GM18520 (cell line): ENCODE results near the gene PHKA2.

Experiments used
- ATAC-seq: cut with Tn5 transposase; IDR thresholded peaks from one replicate; pipeline ENCODE4 v1.9.1; 2021; ENCODE audit not compliant: unreplicated experiment

PHKA2 gene

DNA sequence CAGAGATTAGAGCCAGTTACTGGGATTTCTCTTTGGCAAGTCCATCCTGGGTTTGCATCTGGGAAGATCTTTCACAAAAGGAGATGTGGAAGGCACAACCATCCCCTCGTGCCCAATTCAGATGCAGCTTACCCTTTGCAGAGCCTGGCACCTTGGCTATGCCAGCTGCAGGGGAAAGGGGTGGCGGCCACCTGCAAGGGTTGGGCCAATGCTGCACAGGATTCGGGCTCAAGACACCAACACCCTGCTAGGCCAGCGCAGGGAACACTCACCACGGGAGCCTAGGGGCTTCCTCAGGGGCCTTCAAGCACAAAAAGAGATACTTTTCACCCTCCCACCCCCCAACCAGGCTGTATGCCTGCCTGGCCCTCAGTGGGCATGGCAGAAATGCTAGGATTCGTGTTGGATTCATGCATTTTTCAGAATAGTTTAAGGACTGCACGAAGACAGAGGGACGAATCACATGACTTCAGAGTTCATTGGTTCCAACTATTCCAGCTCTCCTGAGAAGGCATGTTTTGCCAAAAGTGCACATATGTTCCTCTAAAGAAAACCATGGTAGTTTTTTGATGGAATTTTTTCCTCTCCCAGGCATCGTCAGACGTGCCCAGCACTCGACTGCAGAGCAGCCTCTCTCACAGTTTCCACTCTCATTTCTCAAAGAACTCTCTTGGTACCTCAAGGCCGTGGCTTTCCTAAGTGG lies 94.4 kb downstream of the PHKA2 start:
- ATAC-seq: no peak

DNA sequence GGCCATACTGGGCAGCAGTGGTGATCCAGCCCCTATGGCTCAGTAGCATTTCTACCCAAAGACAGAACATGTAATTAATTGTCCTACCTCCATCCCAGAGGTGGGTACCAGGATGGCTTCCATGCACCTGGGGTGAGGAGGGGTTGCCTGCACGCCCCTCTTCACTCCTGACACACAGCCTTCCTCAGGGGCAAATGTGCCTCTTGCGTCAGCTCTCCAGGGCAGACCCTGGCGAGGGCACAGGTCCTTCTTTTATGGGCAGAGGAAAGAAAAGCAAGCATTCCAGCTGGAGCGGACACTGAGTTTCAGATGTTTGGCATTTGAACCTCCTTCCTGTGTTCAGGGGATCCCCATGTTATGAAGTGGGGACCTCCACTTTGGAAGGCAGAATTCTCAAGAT lies 95.6 kb downstream of the PHKA2 start:
- ATAC-seq: no peak

DNA sequence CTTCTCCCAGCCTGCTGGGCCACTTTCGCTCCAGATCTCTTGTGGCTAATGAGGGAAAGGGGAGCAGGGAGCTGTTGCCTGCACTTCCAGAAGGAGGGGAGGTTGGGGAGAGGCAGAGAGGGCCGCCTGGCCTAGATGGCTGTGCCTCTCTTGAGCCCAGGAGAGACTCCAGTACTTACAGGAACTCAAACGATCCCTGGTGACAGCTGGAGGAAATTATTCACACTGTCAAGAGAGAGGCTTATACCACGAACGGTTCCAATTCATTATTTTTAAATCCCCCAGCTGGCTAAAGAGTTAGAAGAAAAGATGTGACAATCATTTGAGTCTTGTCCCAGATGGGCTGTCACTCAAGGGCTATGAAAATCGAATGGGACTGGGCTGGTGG lies 96.1 kb downstream of the PHKA2 start:
- ATAC-seq: no peak

DNA sequence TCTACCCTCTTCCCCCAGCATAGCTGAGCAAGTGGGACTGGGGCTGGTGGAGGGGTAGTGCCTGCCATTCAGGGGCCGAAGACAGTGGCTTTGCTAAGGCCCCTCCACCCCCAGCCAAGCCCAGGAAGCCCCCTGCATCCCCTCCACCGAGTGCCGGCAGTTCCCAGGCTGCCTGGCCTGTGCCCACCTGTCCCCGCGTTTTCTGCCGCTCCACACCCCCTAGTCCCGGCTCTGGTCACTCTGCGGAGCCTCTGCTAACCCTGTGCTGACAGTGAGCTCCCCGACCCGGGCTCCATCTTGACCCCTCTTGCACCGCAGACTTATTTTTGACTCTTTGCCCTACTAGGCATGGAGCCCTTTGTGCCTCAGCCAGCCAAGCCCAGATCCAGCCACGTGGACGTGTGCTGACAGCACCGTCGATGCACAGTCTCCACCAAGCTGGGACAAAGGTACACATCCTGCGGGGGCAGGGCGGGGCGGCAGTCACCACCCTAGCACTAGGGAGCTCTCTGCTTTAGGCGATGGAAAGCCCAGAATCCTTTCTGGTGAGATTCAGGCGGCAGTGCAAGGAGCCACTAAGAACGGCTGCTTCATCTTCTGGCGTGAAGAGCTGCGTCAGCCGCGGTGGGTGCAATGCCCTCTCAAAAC lies 96.6 kb downstream of the PHKA2 start:
- ATAC-seq: no peak

DNA sequence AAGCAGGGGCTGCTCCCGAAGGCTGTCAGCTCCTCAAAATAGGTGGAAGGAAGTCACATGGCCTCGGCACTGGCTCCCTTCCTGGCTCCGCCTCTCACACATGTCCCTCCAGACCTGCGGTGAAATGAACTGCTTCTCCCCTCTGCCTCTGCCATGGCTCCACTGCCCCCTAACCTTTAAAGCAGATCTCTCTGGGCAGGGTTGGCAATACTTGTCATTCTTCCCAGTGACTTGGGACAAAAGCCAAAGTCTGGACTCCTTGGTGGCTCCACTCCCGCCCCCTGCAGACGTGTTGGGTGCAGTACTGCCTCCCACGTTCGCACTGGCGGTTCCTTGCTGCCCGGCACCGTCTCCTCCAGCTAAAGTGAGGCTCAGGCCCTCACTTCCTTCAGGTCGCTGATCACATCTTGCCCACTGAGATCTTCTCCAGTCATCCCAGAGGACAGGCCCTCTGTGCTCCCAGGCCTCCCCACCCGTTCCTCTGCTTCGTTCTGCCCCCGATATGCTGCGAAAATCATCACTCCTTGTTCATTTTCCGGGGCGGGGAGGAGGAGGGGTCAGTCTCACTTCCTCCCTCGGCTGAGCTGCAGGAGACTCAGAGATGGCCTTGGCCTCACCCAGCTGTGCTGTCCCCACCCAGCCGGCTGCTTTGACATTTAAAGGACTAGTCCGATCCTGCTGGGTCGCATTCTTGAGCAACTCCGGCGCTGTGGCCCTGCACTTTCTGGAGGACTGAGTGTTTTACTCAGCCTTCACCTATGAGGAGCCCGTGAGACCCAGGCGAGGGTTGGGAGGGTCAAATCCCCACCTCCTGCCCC lies 97.4 kb downstream of the PHKA2 start:
- peak; percentile 59 for ATAC-seq

DNA sequence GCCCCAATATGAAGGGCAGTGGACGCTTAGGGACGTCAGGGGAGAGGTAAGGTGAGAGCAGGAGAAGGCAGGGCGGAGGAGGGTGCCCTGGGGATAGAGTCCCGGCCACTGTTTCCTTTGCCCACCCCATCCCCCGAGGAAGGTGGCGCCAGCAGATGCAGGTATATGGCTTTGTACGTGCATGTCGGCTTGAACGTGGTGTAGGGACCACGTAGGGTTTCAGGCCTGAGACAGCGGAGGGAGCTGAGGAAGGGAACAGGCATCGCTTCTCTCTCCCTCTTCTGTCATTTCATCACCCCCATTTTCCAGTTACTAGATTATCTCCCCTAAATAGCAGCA lies 97.9 kb downstream of the PHKA2 start:
- peak; percentile 19 for ATAC-seq

DNA sequence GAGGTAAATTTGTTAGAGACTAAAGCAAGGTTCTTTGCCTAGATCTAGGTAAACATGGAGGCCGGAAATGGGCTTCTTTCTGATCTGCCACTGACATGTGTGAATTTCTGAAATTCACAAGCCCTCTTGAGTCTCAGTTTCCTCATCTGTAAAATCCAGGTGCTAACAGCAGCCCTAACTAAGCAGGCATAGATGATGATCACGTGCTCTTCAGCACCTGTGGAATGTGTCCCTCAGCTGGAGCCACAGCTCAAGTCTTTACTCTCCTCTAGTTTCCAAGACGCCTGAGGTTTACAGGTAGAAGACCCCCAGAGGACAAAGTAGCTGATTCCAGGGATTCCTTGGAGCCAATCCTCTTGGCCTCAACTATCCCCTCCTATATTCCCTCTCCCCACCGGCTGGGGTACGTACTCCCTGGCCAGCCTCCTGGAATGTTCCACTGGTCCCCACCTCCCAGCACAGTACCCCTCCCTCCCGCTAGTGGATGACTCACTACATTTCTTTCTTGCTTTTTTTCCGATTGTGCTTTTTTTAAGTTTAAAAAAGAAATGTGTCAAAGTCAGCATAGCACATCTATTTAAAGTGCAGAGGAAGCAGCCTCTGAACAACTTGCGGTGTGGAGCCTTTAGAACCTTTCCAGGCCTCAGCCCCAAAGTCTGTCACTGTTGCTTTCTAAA lies 98.4 kb downstream of the PHKA2 start:
- ATAC-seq: peak; percentile 15

DNA sequence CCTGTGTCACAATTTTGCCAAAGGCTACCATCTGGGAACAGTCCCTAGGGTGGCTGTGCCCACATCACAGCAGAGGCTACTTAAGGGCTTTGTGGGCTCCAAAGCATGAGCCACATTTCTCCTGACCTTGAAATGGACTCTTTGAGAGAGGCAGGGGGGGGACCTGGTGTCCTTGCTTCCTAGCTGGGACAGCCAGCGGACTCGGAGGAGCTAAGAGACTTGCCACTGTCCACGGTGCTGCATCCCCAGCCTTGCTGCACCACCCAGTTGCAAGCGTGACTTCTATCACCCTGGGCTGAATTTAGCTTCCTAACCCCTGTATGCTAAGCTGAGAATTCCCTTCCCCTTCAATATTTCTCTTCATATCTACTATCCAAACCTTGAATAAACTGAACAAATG lies 99.0 kb downstream of the PHKA2 start:
- ATAC-seq: no peak

DNA sequence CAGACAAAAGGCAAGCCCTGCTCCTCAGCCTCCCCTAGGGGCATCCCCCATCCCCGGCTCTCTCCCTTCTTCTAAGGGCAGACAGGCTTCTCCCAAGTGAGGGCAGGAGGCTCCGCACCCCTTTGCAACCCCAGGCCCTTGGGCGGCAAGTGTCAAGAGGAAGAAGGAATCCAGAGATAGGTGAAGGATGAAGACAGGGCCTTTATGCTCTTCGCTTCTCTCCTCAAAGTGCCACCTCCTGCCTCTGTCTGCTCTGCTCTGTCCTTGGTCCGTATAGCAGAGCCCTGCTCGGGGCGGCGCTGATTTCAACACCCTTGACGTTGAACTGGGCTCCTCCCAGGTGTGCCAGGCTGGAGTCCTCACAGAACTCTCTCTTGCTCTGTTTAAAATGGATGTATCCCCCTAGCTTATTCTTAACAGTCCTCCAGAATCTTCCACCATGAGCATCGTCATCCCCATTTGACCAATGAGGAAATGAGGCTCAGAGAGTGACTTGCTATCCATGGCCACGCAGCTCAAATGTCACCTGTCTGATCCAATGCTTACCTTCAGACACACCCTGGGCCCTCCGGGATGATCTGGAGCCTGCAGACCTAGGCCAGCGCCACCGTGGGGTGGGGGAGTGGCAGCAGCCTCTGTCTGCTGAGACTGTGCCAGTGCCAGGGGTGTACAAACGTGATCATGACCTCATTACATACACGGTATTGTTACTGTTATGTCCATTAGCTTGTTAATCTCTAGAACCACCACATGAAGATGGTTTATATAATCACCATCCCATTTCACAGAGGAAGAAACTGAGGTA lies 99.8 kb downstream of the PHKA2 start:
- no peak for ATAC-seq

DNA sequence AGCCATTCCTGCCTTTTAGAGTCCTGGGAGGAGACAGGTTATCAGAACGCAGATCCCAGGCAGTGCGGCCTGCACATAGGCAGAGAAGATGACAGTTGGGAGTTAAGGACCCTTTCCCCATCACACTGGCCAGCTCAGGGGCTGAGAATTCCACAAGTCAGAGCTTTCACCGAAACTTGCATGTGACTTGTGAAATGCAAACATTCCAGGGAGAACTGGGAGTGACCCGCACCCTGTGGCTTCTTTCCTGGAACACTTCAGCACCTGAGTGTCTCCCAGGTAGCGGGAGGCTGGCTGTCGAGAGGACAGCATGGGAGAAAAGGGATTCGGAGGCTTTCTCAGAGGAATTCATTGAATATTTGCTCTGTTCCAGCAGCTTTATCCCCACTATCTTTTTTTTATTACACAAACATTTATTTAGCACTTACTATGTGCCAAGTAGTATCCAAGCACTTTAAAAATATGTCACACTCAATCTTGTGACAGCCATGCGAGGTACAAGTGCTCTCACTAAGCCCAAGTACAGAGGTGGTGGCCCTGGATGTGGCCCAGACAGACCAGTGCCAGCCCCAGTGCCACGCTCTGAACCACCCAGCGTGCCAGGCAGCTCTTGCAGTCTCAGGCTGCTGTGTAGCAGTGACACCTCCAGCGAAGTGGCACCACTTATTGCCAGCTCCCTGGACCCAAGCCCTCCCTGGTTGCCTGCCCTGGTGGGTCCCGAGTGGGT lies 100.5 kb downstream of the PHKA2 start:
- ATAC-seq: no peak

DNA sequence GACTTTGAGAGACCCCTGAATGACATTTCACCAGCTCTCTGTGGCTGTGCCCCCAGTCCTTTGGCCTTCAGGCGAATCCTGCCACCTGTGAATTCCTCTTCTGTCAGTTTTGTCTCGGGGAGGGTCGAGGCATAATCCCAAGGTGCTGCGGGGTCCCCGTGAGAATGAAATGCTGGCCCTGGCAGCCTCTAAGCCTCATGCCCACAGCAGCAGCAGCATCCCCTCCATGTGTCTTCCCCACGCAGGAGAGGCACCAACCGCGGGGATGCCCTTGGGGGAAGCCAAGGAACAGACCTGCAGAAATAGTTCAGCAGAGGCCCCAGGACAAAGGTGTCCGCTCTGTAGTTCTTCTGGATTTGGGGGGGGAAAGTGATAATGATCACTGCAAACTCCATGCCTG lies 104.8 kb downstream of the PHKA2 start:
- ATAC-seq: no peak

DNA sequence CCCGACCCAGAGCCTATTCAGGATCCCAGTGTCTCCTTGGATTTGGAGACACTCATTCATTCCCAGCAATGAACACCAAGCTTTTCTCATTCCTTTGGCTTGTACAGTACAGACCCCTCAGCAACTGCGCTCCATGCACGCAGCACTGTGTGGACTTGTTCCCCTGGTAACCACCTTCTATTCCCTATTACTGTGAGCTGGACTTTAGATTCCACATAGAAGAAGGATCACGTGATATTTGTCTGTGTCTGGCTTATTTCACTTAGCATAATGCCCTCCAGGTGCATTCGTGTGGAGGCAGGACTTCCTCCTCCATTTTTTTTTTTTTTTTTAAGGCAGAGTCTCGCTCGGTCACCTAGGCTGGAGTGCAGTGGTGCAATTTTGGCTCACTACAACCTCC lies 106.4 kb downstream of the PHKA2 start:
- no peak for ATAC-seq

DNA sequence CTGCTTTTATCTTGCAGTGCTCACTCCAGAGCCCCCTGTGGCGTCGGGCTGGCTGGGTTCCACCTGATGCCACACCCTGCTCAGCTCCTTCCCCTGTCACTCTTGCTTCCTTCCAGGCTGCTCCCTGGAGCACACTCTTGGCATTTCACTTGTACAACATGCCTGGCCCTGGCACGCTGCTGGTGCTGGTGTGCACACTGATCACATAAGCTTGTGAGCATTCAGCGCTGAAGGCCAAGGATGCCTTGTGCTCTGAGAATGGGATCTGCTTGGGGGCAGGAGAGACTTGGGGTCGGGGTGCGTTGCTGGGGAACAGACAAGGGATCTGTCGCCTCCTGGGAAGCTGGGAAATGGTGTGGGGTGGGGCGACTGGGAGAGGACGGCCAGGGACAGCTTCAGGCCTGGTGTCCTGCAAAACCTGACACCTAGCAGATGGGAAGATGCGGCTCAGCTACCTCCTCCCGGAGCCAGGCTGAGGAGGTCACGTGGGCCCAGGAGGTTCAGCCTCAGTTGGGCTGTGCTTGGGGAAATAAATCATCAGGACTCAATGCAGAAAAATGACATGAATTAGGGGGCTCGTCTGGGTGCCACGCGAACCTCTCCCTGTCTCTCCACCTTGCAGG lies 108.5 kb downstream of the PHKA2 start:
- ATAC-seq: no peak

DNA sequence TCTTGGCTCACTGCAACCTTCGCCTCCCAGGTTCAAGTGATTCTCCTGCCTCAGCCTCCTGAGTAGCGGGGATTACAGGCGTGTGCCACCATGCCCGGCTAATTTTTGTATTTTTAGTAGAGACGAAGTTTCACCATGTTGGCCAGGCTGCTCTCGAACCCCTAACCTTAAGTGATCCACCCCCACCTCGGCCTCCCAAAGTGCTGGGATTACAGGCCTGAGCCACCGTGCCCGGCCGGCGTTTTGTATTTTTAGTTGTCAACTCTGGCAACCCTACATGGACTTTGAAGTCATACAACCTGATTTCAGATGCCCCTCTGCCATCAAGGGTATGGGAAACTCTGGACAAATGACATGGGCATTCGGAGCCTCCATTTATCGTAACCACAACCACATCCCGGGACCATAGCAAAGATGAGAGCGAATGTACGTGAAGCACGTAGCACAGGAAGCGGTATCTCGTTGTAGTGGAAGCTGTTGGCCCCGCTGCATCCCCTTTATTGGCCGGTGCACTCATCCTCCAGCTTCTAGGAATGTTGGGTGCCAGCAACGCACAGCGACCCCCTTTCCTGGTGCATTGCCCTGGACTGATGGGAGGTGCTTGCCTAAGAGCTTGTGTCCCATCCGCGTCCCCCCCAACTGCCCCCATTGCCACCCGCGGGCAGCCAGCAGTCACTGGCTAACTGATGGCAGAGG lies 109.2 kb downstream of the PHKA2 start:
- ATAC-seq: no peak

DNA sequence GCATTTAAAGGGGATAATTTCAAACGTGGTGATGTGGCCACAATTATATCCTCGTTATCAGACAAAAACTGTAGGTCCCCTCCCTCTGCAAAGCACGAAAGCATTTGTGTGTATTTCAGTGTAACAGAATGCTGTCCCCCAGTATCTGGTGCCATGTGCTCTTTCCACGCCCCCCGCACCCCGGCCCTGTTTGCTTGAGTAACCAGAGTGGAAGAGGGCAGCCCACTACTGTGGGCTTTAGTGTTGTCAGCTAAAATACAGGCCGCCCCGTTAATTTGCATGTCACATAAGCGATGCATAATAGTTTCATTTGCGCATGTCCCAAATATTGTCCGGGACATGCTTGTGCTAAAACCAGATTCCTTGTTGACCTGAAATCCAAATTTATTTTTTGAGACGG lies 110.1 kb downstream of the PHKA2 start:
- no peak for ATAC-seq

DNA sequence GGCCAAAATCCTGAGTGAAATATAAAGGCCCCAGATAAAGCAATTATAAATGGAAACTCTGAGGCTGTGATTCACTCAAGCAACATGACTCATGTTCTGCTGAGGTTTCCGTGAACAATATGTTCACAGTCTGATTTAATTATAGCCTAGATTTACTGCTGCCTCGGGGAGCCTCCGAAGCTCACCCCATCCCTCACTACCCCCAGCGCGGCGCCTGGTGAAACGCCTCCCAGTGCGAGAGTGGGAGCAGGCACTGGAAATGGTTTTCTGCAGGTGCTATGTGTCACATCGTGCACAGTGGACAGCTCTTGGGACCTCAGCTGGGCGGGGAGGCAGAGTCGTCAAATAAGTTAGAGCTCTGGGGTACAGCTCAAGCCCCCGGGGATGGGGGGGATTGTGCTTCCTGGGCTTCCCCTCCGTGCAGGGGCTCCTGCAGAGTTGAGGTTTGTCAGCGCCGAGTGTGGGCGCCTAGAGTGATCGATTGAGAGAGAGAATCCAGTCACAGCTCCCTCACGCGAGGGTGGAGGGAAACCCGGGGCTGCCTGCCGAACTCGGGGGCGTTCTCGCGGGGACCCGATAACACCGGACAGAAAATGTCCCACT lies 110.6 kb downstream of the PHKA2 start:
- ATAC-seq: no peak

DNA sequence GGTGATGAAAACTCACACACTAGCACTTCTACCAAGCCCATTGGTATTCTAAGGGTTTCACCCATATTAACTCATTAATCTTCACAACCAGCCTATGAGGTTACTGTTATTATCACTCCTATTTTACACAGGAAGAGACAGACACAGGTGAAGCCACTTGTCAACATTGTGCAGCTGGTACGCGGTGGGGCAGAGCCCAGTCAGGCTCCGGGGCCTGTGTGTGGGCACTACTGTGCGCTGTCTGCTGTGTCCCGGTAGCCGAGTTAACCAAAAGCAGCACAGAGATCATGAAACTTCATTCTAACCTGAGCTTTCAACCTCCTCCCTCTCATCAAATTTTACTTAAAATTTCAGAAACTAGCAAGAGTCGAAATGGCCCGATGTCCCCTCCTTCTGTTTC lies 111.3 kb downstream of the PHKA2 start:
- ATAC-seq: no peak

DNA sequence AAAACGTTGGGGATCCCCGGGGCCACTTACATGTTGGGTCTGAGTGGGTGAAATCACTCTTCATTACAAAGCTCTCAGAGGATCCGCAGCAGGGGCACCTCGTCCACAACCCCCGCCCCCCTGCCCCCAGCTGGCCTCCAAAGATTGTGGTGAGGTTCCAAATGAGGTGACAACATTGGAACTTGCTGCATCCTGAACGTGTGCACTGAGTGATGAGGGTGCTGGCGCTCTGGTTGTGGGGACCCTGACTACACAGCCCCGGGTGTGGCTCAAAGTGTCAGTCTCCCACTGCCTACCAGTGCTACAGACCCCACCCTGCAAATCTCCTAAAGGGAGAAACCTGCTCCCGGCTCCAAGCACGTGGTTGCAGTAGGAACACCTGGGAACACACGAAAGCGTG lies 111.9 kb downstream of the PHKA2 start:
- ATAC-seq: no peak
